AG04449 (cell line): ENCODE measurements around the gene ABLIM1.

Experiments
- CTCF ChIA-PET: fragments of 350-600 bp; formaldehyde crosslinking; extraction: SDS; loops from one replicate; lab custom pipeline; 2021; ENCODE audit warnings: antibody characterized with exemption; lab: Yijun Ruan, JAX
- POLR2A ChIA-PET: fragments of 400-600, 350-600 bp; formaldehyde crosslinking; extraction: SDS; loops from one replicate; lab custom pipeline; 2020; ENCODE audit warnings: antibody characterized with exemption, inconsistent platforms; lab: Yijun Ruan, JAX
- DNase-seq: peaks from one replicate; pipeline ENCODE4 v3.0.0-alpha.2; 2010; ENCODE audit warnings: low read depth, low spot score
- H3K4me3 ChIP-seq: 2 replicates; pipeline ENCODE4 v1.5.1; 2011; ENCODE audit warnings: low read depth, mild to moderate bottlenecking, control low read depth, low read length
- CTCF ChIP-seq: IDR thresholded peaks from one replicate; pipeline ENCODE4 v1.5.1; 2011; ENCODE audit warnings: mild to moderate bottlenecking, moderate library complexity, low read length, control low read depth, inconsistent platforms; ENCODE audit not compliant: insufficient read depth; ENCODE audit errors: missing control alignments

ABLIM1 gene

GRCh38 chr10:114683162-114683561 lies 25.1 kb upstream of the ABLIM1 start:
- TF ChIP-seq CTCF, result no peak
- H3K4me3 ChIP-seq, result no peak overlapping the region
- no peak for DNase-seq
- ChIA-PET POLR2A (no interaction called here), CTCF (no interaction called here)

DNA sequence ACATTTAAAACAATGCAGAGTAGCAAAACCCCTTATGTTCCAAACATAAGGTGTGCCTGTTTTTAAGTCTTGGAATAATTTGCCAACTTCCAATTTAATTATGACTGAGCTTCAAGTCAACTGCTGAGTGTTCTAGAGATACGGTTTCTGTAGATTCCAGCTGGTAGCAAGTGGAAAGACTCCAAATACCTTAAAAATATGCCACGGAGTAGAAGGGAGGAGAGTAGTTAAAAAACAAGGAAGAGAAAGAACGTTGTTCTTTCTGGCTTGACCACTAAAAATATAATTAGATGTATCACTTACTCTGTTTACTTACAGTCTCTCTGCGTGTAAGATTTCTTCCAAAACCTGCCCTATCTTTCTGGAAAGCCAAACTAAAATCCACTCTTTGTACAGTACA lies 24.5 kb upstream of the ABLIM1 start:
- DNase-seq, result no peak
- ChIA-PET CTCF (interaction anchor here (1.3 to 1.5 kb wide), 2 partner anchors 13 to 19 kb away, joined by 3 to 5 read pairs; no protein-coding TSS in a partner anchor), POLR2A (no interaction called here)
- no peak for TF ChIP-seq CTCF
- H3K4me3 ChIP-seq, result no peak overlapping the region

DNA sequence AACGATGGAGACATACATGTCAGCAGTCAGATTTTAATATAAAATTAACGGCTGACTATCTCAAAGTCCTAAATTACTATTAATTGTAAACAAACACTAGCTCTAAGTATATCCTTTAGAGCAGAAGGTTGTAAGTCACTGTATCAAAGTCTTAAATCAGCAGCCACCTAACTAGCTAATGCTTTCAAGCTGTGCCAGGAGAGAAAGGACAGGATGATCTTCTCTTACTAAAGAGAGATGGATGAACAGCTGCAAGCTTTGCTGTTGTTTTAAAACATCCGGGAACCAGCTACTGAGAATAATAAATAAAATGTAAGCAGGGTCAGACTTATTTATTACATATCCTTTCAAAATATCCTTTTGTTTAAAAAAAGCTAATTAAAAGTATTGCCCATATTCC lies 24.0 kb upstream of the ABLIM1 start:
- POLR2A ChIA-PET, result no interaction called here
- DNase-seq, result no peak
- H3K4me3 ChIP-seq, result no peak overlapping the region
- no peak for TF ChIP-seq CTCF
- CTCF ChIA-PET, result interaction anchor here (1.3 to 1.5 kb wide), 2 partner anchors 13 to 19 kb away, joined by 3 to 5 read pairs; no protein-coding TSS in a partner anchor

DNA sequence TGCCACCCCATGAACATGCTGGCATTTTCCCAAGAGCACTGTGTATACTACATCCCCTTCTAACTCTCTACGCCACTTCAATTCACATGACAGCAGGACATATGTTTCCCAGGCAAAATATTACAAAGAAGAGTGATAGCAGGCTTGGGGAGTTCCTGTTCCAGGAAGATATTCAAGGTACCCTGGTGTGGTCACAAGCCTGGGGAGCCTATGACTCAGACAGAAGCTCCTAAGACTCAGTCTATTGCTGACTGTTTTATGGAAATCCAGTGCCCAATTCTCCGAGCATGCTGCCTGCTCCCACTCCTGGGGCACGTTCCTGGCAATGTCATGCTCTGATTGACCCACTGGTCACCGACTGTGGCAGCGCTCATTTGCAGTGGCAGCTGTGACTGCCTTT lies 23.5 kb upstream of the ABLIM1 start:
- TF ChIP-seq CTCF, result no peak
- H3K4me3 ChIP-seq, result no peak overlapping the region
- ChIA-PET CTCF (interaction anchor here (1.3 to 1.5 kb wide), 2 partner anchors 14 to 18 kb away, joined by 3 to 5 read pairs; no protein-coding TSS in a partner anchor), POLR2A (no interaction called here)
- DNase-seq, result no peak

DNA sequence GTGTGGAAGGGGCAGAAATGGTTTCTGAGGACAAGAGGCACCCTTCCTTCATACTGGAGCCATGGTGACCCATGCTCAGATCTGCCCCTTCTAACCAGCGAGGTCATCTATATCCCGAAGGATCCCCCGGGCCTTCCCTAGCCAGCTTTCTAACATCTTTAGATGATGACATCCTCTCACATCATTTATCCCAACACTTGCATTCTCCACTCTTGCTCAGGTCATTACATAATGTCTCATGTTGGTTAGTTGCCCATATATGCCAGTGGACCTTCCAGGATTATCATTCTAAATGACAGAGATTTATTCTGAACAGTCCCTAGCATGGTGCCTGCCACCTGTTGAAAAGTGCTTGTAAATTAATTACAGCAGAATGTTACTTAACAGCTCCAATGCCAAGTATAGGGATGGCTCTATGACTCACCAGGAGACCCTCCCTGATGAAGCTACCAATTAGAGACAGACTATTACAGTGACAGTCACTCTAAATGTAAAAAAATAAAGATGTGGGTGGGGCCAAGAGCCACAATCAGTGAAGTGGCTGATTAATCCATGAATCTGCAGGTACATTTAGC lies 22.6 kb upstream of the ABLIM1 start:
- DNase-seq, result no peak
- ChIA-PET CTCF (no interaction called here), POLR2A (no interaction called here)
- TF ChIP-seq CTCF, result no peak
- H3K4me3 ChIP-seq, result no peak overlapping the region

GRCh38 chr10:114679552-114679951 lies 21.5 kb upstream of the ABLIM1 start:
- DNase-seq, result no peak
- no peak for TF ChIP-seq CTCF
- CTCF ChIA-PET, result interaction anchor here (0.8 kb wide), 1 partner anchor 10 kb away, joined by 3 read pairs; no protein-coding TSS in a partner anchor
- H3K4me3 ChIP-seq, result no peak overlapping the region
- POLR2A ChIA-PET, result no interaction called here
